Keratinocyte (primary cell): ENCODE measurements around the gene FRMD1. TPM values are rescaled to one million over a fixed set of nuclear protein-coding genes. Genes with fewer than 3 reads are reported as not detected.

Experiments used
- DNase-seq: peaks from one replicate; pipeline ENCODE4 v3.0.0-alpha.2; 2011; ENCODE audit warnings: low read depth, missing footprints, low spot score
- FAIRE-seq: peaks from 2 replicates; lab custom pipeline; 2011; peaks lifted over from hg19 to GRCh38; lab: Jason Lieb, UNC
- H2AFZ ChIP-seq: 2 replicates; pipeline ENCODE4 v1.6.0; 2012; ENCODE audit warnings: low read length, control low read depth, inconsistent platforms; ENCODE audit not compliant: control insufficient read depth
- H3K27ac ChIP-seq: 2 replicates; pipeline ENCODE4 v1.5.1; 2011; ENCODE audit warnings: low read length; ENCODE audit not compliant: control insufficient read depth, insufficient read depth
- H3K27me3 ChIP-seq: 3 replicates; pipeline ENCODE4 v1.6.0; 2011; ENCODE audit warnings: low read length; ENCODE audit not compliant: control insufficient read depth, insufficient read depth; ENCODE audit errors: extremely low read depth
- H3K36me3 ChIP-seq, 2 experiments: 2 replicates in 1 of 2; 3 replicates in 1 of 2; pipeline ENCODE4 v1.5.1; 2011; ENCODE audit warnings: low read length in 2 of 2, mild to moderate bottlenecking in 1 of 2; ENCODE audit not compliant: control insufficient read depth in 2 of 2, insufficient read depth in 2 of 2; ENCODE audit errors: extremely low read depth in 1 of 2
- H3K4me1 ChIP-seq: 3 replicates; pipeline ENCODE4 v1.5.1; 2011; ENCODE audit warnings: low read length; ENCODE audit not compliant: control insufficient read depth, insufficient read depth; ENCODE audit errors: extremely low read depth
- H3K4me2 ChIP-seq: 3 replicates; pipeline ENCODE4 v1.6.0; 2011; ENCODE audit warnings: low read depth, low read length; ENCODE audit not compliant: control insufficient read depth, insufficient read depth; ENCODE audit errors: extremely low read depth
- H3K4me3 ChIP-seq, 3 experiments: fragments of 200-600 bp in 1 of 3; sonication (generic) in 1 of 3; 2 replicates in 2 of 3; 3 replicates in 1 of 3; pipeline ENCODE4 v1.5.1; 2011 to 2016; ENCODE audit warnings: low read length in 3 of 3, mild to moderate bottlenecking in 3 of 3, control low read depth in 2 of 3, inconsistent platforms in 1 of 3, low read depth in 1 of 3, mixed read lengths in 1 of 3, mixed run types in 1 of 3, moderate library complexity in 1 of 3; ENCODE audit not compliant: control insufficient read depth in 2 of 3, insufficient read depth in 2 of 3; ENCODE audit errors: extremely low read depth in 1 of 3
- H3K79me2 ChIP-seq: 2 replicates; pipeline ENCODE4 v1.6.0; 2012; ENCODE audit warnings: low read length; ENCODE audit not compliant: control insufficient read depth, insufficient read depth
- H3K9ac ChIP-seq: 3 replicates; pipeline ENCODE4 v1.6.0; 2011; ENCODE audit warnings: low read length; ENCODE audit not compliant: control insufficient read depth, insufficient read depth; ENCODE audit errors: extremely low read depth
- H3K9me1 ChIP-seq: 3 replicates; pipeline ENCODE4 v1.6.0; 2011; ENCODE audit warnings: low read length; ENCODE audit not compliant: control insufficient read depth, insufficient read depth; ENCODE audit errors: extremely low read depth
- H3K9me3 ChIP-seq: 2 replicates; pipeline ENCODE4 v1.5.1; 2012; ENCODE audit warnings: low read depth, low read length; ENCODE audit not compliant: control insufficient read depth
- H4K20me1 ChIP-seq: 3 replicates; pipeline ENCODE4 v1.6.0; 2011; ENCODE audit warnings: low read length; ENCODE audit not compliant: control insufficient read depth, insufficient read depth; ENCODE audit errors: extremely low read depth
- EZH2 ChIP-seq: IDR thresholded peaks from one replicate; pipeline ENCODE4 v1.6.1; 2012; ENCODE audit warnings: inconsistent platforms, mild to moderate bottlenecking, low read length, moderate library complexity
- dilution Hi-C: fragments of 300-500 bp; cut with MboI; formaldehyde crosslinking; loops from one replicate; pipeline ENCODE4 v1.7.0; 2020; ENCODE audit warnings: low sequenced_read_pairs; ENCODE audit not compliant: extremely low pct_ligation_motif_present
- polyA plus RNA-seq, 5 experiments: library from polyadenylated mRNA; depleted of rRNA in 3 of 5; stranded (reverse) in 3 of 5; stranded (forward) in 1 of 5; unstranded in 1 of 5; fragments of >200 nt; gene quantifications; 1 replicate in 1 of 5; 2 replicates in 3 of 5; 3 replicates in 1 of 5; pipeline versions ENCODE4 v1.2.1 to v1.2.3, GENCODE V29; 2011 to 2012; ENCODE audit warnings: missing spikeins in 2 of 5, low read depth in 1 of 5, low replicate concordance in 1 of 5
- TF ChIP-seq, protein P1 (sequence below), 3 experiments: IDR thresholded peaks in 1 of 3; conservative IDR thresholded peaks in 1 of 3; optimal IDR thresholded peaks in 1 of 3; 2 replicates in 2 of 3; 3 replicates in 1 of 3; pipeline versions ENCODE3 to v1.5.1; 2011; ENCODE audit warnings: low read length in 3 of 3, mild to moderate bottlenecking in 3 of 3, moderate library complexity in 2 of 3, control low read depth in 1 of 3, inconsistent platforms in 1 of 3; ENCODE audit not compliant: insufficient read depth in 2 of 3; ENCODE audit errors: extremely low read depth in 1 of 3

Gene FRMD1
- polyA plus RNA-seq, 1 donor (not counting 4 experiments of a cell fraction or from before 2014, with no cell fraction given): not detected

DNA sequence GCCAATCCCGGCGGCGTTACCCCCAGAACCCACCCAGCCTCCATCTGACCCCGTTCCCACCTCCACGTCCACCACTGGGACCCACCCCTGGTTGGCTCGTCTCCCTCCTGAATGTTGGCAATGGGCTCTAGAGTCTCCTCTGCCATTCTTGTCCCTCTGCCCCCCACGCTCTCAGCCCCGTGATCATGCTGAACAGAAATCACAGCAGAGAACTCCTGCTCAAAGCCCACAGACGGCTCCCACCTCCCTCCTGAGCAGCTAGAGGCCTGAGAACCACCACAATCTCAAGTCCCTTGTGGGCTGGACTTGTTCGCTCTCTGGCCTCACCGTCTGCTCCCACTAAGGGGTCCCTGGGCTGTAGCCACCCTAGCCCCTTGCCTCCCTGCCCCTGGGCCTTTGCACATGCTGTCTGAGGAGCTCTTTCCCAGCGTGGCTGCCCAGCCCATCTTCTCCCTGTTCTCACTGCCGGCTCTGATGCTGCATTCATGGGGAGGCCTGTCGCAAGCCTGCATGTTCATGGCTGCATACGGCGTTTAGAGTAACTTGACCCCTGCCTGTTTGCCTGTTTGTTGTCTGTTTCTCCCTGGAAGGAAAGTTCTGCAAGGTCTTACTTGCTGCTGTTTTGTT is 11.2 kb upstream of the FRMD1 start:
- Histone ChIP-seq H3K9me3 (no peaks in the 10 kb centered on the region), H3K27ac (no peak overlapping the region), H3K9me1 (no peaks in the 10 kb centered on the region), H4K20me1 (no peaks in the 10 kb centered on the region), H3K79me2 (no peaks in the 10 kb centered on the region), H3K4me2 (no peak overlapping the region), H2AFZ (no peak overlapping the region), H3K4me3 (no peak overlapping the region), H3K27me3 (no peaks in the 10 kb centered on the region), H3K9ac (no peak overlapping the region), H3K4me1 (no peaks in the 10 kb centered on the region), H3K36me3 (no peaks in the 10 kb centered on the region)
- TF ChIP-seq EZH2: no peak
- TF ChIP-seq, protein P1, sequence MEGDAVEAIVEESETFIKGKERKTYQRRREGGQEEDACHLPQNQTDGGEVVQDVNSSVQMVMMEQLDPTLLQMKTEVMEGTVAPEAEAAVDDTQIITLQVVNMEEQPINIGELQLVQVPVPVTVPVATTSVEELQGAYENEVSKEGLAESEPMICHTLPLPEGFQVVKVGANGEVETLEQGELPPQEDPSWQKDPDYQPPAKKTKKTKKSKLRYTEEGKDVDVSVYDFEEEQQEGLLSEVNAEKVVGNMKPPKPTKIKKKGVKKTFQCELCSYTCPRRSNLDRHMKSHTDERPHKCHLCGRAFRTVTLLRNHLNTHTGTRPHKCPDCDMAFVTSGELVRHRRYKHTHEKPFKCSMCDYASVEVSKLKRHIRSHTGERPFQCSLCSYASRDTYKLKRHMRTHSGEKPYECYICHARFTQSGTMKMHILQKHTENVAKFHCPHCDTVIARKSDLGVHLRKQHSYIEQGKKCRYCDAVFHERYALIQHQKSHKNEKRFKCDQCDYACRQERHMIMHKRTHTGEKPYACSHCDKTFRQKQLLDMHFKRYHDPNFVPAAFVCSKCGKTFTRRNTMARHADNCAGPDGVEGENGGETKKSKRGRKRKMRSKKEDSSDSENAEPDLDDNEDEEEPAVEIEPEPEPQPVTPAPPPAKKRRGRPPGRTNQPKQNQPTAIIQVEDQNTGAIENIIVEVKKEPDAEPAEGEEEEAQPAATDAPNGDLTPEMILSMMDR (optimal IDR thresholded peaks at IDR 0.05 in 1 of 3, IDR thresholded peaks at IDR 0.05 in 1 of 3, conservative IDR thresholded peaks at IDR 0.05 in 1 of 3; ENCODE audit: extremely low read depth in 1 of 3, insufficient read depth in 2 of 3, low read length in 3 of 3): no peak
- dilution Hi-C loops: no loop called here
- DNase-seq: no peak
- FAIRE-seq: no peak

DNA sequence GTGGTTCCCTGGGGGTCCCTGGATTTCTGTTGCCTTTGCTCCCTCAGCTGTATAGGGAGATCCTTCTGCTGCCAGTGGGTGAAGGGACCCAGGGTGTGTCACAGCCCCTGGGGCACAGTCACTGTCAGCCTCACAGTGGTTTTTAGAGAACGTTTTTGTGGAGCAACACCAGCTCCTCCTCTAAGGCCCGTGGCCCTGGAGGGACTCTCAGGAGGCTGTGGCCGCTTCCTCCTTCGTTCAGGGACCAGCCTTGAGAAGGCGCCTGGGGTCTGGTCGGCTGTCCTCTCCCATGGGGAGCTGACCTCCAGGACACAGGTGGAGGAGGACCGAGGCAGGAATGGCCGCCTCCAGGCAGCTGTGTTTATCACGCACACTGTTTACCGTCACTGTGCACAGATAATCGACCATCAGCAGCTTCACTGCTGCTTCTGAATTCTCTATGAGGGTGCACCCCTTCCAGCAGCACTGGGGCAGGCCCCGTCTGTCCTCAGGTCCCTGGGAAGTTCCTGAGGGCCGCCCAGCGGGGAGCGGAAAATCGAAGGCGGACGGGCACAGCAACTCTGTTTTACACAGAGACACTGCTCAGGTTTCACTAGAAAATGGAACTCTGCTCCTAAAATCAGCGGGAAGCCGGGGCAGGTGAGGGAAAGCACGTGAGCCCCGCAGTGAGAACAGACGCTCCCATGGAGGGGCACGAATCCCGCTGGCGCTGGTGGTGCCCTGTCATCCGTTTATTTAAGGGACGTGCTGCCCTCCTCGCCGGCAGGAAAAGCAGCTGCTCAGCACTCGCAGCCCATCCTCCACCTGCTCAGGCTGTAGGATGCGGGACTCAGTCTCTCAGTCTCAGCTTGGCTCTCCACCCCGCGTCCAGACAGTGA is 10.4 kb upstream of the FRMD1 start:
- no peaks in the 10 kb centered on the region for H4K20me1 ChIP-seq
- TF ChIP-seq, protein P1 (optimal IDR thresholded peaks at IDR 0.05 in 1 of 3, IDR thresholded peaks at IDR 0.05 in 1 of 3, conservative IDR thresholded peaks at IDR 0.05 in 1 of 3; ENCODE audit: extremely low read depth in 1 of 3, insufficient read depth in 2 of 3, low read length in 3 of 3): no peak
- TF ChIP-seq EZH2: no peak
- DNase-seq: no peak
- dilution Hi-C loops: no loop called here
- no peak overlapping the region for H3K4me3 ChIP-seq
- no peaks in the 10 kb centered on the region for H3K9me1 ChIP-seq
- H2AFZ ChIP-seq: no peak overlapping the region
- no peak overlapping the region for H3K9ac ChIP-seq
- no peaks in the 10 kb centered on the region for H3K27me3 ChIP-seq
- H3K79me2 ChIP-seq: no peaks in the 10 kb centered on the region
- no peaks in the 10 kb centered on the region for H3K4me1 ChIP-seq
- no peaks in the 10 kb centered on the region for H3K9me3 ChIP-seq
- H3K27ac ChIP-seq: no peak overlapping the region
- no peak for FAIRE-seq
- H3K4me2 ChIP-seq: no peak overlapping the region
- no peaks in the 10 kb centered on the region for H3K36me3 ChIP-seq
